ENCODE results near the gene KCNIP4. TPM values are rescaled to one million over a fixed set of nuclear protein-coding genes. Genes with fewer than 3 reads are reported as not detected.
A peak's percentile ranks its signal among the peaks of the same experiment; 100 is the strongest.

Gene KCNIP4
- total and polyA plus RNA-seq, 2 experiments from 2014 or later: 0.14 to 0.63 TPM

- H2AFZ ChIP-seq: no peak overlapping the region
- H3F3A ChIP-seq (replicated peaks; ENCODE audit: low read depth): no peaks in the 10 kb centered on the region
- H3K27ac ChIP-seq (ENCODE audit: low read depth): no peak overlapping the region
- no peaks in the 10 kb centered on the region for H3K9me2 ChIP-seq (ENCODE audit: insufficient read depth)
- Mint-ChIP-seq H3K9me3 (no peaks in the 10 kb centered on the region), H3K4me1 (no peaks in the 10 kb centered on the region; the same call in 2 of the 3 replicates), H3K27ac (0 out of 2 replicates have a peak overlapping the region, but pooled peaks have one; percentile 22), H3K4me3 (no peak overlapping the region), H3K36me3 (ENCODE audit: low read depth) (no peaks in the 10 kb centered on the region), H3K27me3 (ENCODE audit: insufficient read depth, low read depth, poor library complexity) (no peaks in the 10 kb centered on the region)
- no peaks in the 10 kb centered on the region for H3K27me3 ChIP-seq (ENCODE audit: insufficient read depth)
- H3K4me3 ChIP-seq: no peak overlapping the region
- TF ChIP-seq CREB1 (CRISPR knock-in tag; IDR thresholded peaks at IDR 0.05; ENCODE audit: low read depth) (no peak), ZNF331 (CRISPR knock-in tag; IDR thresholded peaks at IDR 0.05; ENCODE audit: low read depth) (no peak), JUNB (IDR thresholded peaks at IDR 0.05; ENCODE audit: unreplicated experiment) (no peak), ETS1 (IDR thresholded peaks at IDR 0.05) (no peak), REST (IDR thresholded peaks at IDR 0.05; ENCODE audit: unreplicated experiment) (no peak), NANOG (IDR thresholded peaks at IDR 0.05; ENCODE audit: borderline replicate concordance) (no peak)
- peaks cover 4% of the 10 kb centered on the region; the same call in 1 of the 2 replicates for H3K4me1 ChIP-seq (ENCODE audit: insufficient read depth)
- no peaks in the 10 kb centered on the region for H3K36me3 ChIP-seq (ENCODE audit: insufficient read depth)
- DNase-seq (ENCODE audit: low spot score) (no peak), ATAC-seq (no peak)
- H3K4me2 ChIP-seq: no peak overlapping the region
- no peaks in the 10 kb centered on the region for H3K79me2 ChIP-seq (replicated peaks; ENCODE audit: insufficient read depth)
- no peaks in the 10 kb centered on the region for H4K20me1 ChIP-seq (replicated peaks; ENCODE audit: insufficient read depth)
Observed at GRCh38 chr4:21202959-21203358, 745.6 kb downstream of the KCNIP4 start.

GRCh38 chr4:21198683-21199082 is 749.9 kb downstream of the KCNIP4 start:
- no peak overlapping the region for H3K4me3 Mint-ChIP-seq
- no peaks in the 10 kb centered on the region for H3K36me3 Mint-ChIP-seq (ENCODE audit: low read depth)
- H3K4me1 Mint-ChIP-seq: no peaks in the 10 kb centered on the region; the same call in 2 of the 3 replicates
- H3K27me3 Mint-ChIP-seq (ENCODE audit: insufficient read depth, low read depth, poor library complexity): no peaks in the 10 kb centered on the region
- no peaks in the 10 kb centered on the region for H3K79me2 ChIP-seq (replicated peaks; ENCODE audit: insufficient read depth)
- H3K9me2 ChIP-seq (ENCODE audit: insufficient read depth): no peaks in the 10 kb centered on the region
- no peaks in the 10 kb centered on the region for H3K27me3 ChIP-seq (ENCODE audit: insufficient read depth)
- H3K4me2 ChIP-seq: no peak overlapping the region
- peak overlapping the region; percentile 23; the same call in 1 of the 2 replicates for H3K27ac Mint-ChIP-seq
- no peak overlapping the region for H3K27ac ChIP-seq (ENCODE audit: low read depth)
- no peak overlapping the region for H2AFZ ChIP-seq
- no peak for TF ChIP-seq ZNF114 (CRISPR knock-in tag; IDR thresholded peaks at IDR 0.05)
- TF ChIP-seq CTCF (conservative IDR thresholded peaks at IDR 0.05; ENCODE audit: low read depth in 2 of 2): no peak
- no peaks in the 10 kb centered on the region for H4K20me1 ChIP-seq (replicated peaks; ENCODE audit: insufficient read depth)
- no peaks in the 10 kb centered on the region for H3K9me3 Mint-ChIP-seq
- H3K4me1 ChIP-seq (ENCODE audit: insufficient read depth): no peaks in the 10 kb centered on the region
- no peaks in the 10 kb centered on the region for H3K36me3 ChIP-seq (ENCODE audit: insufficient read depth)
- ATAC-seq (peak; percentile 69), DNase-seq (ENCODE audit: low spot score) (peak; percentile 25)
- no peaks in the 10 kb centered on the region for H3F3A ChIP-seq (replicated peaks; ENCODE audit: low read depth)
- H3K4me3 ChIP-seq: no peak overlapping the region
